HEK293 (cell line): ENCODE measurements around the gene CCM2.

Source experiments
- CTCF ChIA-PET: fragments of 350-600 bp; formaldehyde crosslinking; extraction: SDS; loops from one replicate; lab custom pipeline; 2021; ENCODE audit warnings: antibody characterized with exemption; lab: Yijun Ruan, JAX
- POLR2A ChIA-PET: fragments of 300-600 bp; formaldehyde crosslinking; extraction: SDS; loops from one replicate; lab custom pipeline; 2020; ENCODE audit warnings: antibody characterized with exemption, inconsistent platforms; lab: Yijun Ruan, JAX
- H3K27ac ChIP-seq: fragments of 200-500 bp; sonication (Bioruptor generic); 2 replicates; pipeline ENCODE4 v1.5.1; 2014; ENCODE audit warnings: low read depth, low read length, control low read depth, inconsistent platforms; ENCODE audit errors: extremely low read depth
- H3K36me3 ChIP-seq, 2 experiments: fragments of 200-500 bp in 1 of 2; sonication (Bioruptor generic) in 1 of 2; 1 replicate in 1 of 2; 2 replicates in 1 of 2; pipeline ENCODE4 v1.5.1; 2014 to 2017; ENCODE audit warnings: inconsistent platforms in 2 of 2, low read length in 2 of 2; ENCODE audit not compliant: control insufficient read depth in 2 of 2, insufficient read depth in 1 of 2
- H3K4me1 ChIP-seq: fragments of 200-500 bp; sonication (Bioruptor generic); 2 replicates; pipeline ENCODE4 v1.5.1; 2014; ENCODE audit warnings: mild to moderate bottlenecking, low read length, inconsistent platforms; ENCODE audit not compliant: control insufficient read depth, insufficient read depth
- H3K4me3 ChIP-seq: 2 replicates; pipeline ENCODE4 v1.5.1; 2011; ENCODE audit warnings: low read depth, mild to moderate bottlenecking, control low read depth, low read length, moderate library complexity
- H3K9me3 ChIP-seq: fragments of 200-500 bp; sonication (Bioruptor generic); 2 replicates; pipeline ENCODE4 v1.5.1; 2014; ENCODE audit warnings: low read depth, low read length, inconsistent platforms; ENCODE audit not compliant: control insufficient read depth, insufficient read depth
- GFI1B ChIP-seq: fragments of 450-650 bp; formaldehyde crosslinking; IDR thresholded peaks from 2 replicates; pipeline ENCODE4 v1.5.1; 2016; ENCODE audit warnings: missing biosample characterization, missing genetic modification characterization
- HOXC10 ChIP-seq: sonication (generic); formaldehyde crosslinking; IDR thresholded peaks from 2 replicates; pipeline ENCODE4 v1.8.1; 2023; ENCODE audit warnings: mild to moderate bottlenecking, missing genetic modification reagents
- RBAK ChIP-seq: fragments of 450-650 bp; formaldehyde crosslinking; IDR thresholded peaks from 2 replicates; pipeline ENCODE4 v1.5.1; 2016; ENCODE audit warnings: missing biosample characterization, missing genetic modification characterization
- REPIN1 ChIP-seq: fragments of 450-650 bp; formaldehyde crosslinking; IDR thresholded peaks from 2 replicates; pipeline ENCODE4 v1.5.1; 2017; ENCODE audit warnings: missing biosample characterization, missing genetic modification characterization, low read depth
- SCRT2 ChIP-seq: fragments of 450-650 bp; formaldehyde crosslinking; IDR thresholded peaks from 2 replicates; pipeline ENCODE4 v1.5.1; 2016; ENCODE audit warnings: missing biosample characterization, missing genetic modification characterization
- SP7 ChIP-seq: fragments of 450-650 bp; formaldehyde crosslinking; IDR thresholded peaks from 2 replicates; pipeline ENCODE4 v1.5.1; 2016; ENCODE audit warnings: missing biosample characterization, missing genetic modification characterization
- ZBTB20 ChIP-seq: fragments of 450-650 bp; formaldehyde crosslinking; IDR thresholded peaks from 2 replicates; pipeline ENCODE4 v1.5.1; 2016; ENCODE audit warnings: missing biosample characterization, missing genetic modification characterization
- ZBTB8A ChIP-seq: fragments of 450-650 bp; formaldehyde crosslinking; IDR thresholded peaks from 2 replicates; pipeline ENCODE4 v1.5.1; 2016; ENCODE audit warnings: missing biosample characterization, missing genetic modification characterization
- ZFHX2 ChIP-seq: fragments of 450-650 bp; formaldehyde crosslinking; conservative IDR thresholded peaks from 2 replicates; pipeline ENCODE4 v1.5.1; 2016; ENCODE audit warnings: missing biosample characterization, missing genetic modification characterization
- ZIC2 ChIP-seq: fragments of 450-650 bp; formaldehyde crosslinking; IDR thresholded peaks from 2 replicates; pipeline ENCODE4 v1.5.1; 2016; ENCODE audit warnings: missing biosample characterization, missing genetic modification characterization
- ZNF121 ChIP-seq: fragments of 450-650 bp; formaldehyde crosslinking; IDR thresholded peaks from 2 replicates; pipeline ENCODE4 v1.5.1; 2016; ENCODE audit warnings: missing biosample characterization, missing genetic modification characterization
- ZNF23 ChIP-seq: fragments of 450-650 bp; formaldehyde crosslinking; IDR thresholded peaks from 2 replicates; pipeline ENCODE4 v1.5.1; 2016; ENCODE audit warnings: missing biosample characterization, missing genetic modification characterization, borderline replicate concordance
- ZNF350 ChIP-seq: fragments of 450-650 bp; formaldehyde crosslinking; IDR thresholded peaks from 2 replicates; pipeline ENCODE4 v1.5.0; 2017; ENCODE audit warnings: missing biosample characterization, mild to moderate bottlenecking, missing genetic modification characterization
- ZNF366 ChIP-seq: fragments of 450-650 bp; formaldehyde crosslinking; conservative IDR thresholded peaks from 2 replicates; pipeline ENCODE4 v1.5.1; 2016; ENCODE audit warnings: missing biosample characterization, missing genetic modification characterization
- ZNF404 ChIP-seq: fragments of 450-650 bp; formaldehyde crosslinking; IDR thresholded peaks from 2 replicates; pipeline ENCODE4 v1.5.1; 2017; ENCODE audit warnings: missing biosample characterization, missing genetic modification characterization
- ZNF521 ChIP-seq: fragments of 450-650 bp; formaldehyde crosslinking; IDR thresholded peaks from 2 replicates; pipeline ENCODE4 v1.5.1; 2017; ENCODE audit warnings: missing biosample characterization, mild to moderate bottlenecking, missing genetic modification characterization
- ZNF629 ChIP-seq: fragments of 450-650 bp; formaldehyde crosslinking; IDR thresholded peaks from 2 replicates; pipeline ENCODE4 v1.5.1; 2017; ENCODE audit warnings: missing biosample characterization, missing genetic modification characterization
- ZNF747 ChIP-seq: fragments of 450-650 bp; formaldehyde crosslinking; IDR thresholded peaks from 2 replicates; pipeline ENCODE4 v1.5.1; 2016; ENCODE audit warnings: missing biosample characterization, missing genetic modification characterization
- ZNF768 ChIP-seq: fragments of 450-650 bp; formaldehyde crosslinking; IDR thresholded peaks from 2 replicates; pipeline ENCODE4 v1.5.1; 2018; ENCODE audit warnings: missing biosample characterization, mild to moderate bottlenecking, missing genetic modification characterization
- TF ChIP-seq, protein P1 (sequence below): fragments of 450-650 bp; formaldehyde crosslinking; IDR thresholded peaks from 2 replicates; pipeline ENCODE4 v1.5.1; 2016; ENCODE audit warnings: missing biosample characterization, missing genetic modification characterization, borderline replicate concordance

Gene CCM2

GRCh38 chr7:44970523-44971051 lies 29.4 kb upstream of the CCM2 start:
- Histone ChIP-seq H3K36me3 (no peaks in the 10 kb centered on the region), H3K4me1 (no peaks in the 10 kb centered on the region), H3K4me3 (no peak overlapping the region), H3K9me3 (no peaks in the 10 kb centered on the region), H3K27ac (no peak overlapping the region)
- CTCF ChIA-PET = interaction anchor here (0.7 to 6.6 kb wide), 2 partner anchors 165 to 387 kb away, joined by 3 to 159 read pairs; no protein-coding TSS in a partner anchor
- POLR2A ChIA-PET = no interaction called here
- peak; percentile 29; the same call in 1 of the 2 replicates for TF ChIP-seq SCRT2
- TF ChIP-seq ZNF350 (tag by site-specific recombination) = no peak
- no peak for TF ChIP-seq ZNF404 (tag by site-specific recombination)
- no peak for TF ChIP-seq RBAK (tag by site-specific recombination)

GRCh38 chr7:44971188-44971901 lies 28.7 kb upstream of the CCM2 start:
- Histone ChIP-seq H3K4me1 (no peaks in the 10 kb centered on the region), H3K27ac (no peak overlapping the region), H3K4me3 (no peak overlapping the region), H3K9me3 (no peaks in the 10 kb centered on the region), H3K36me3 (no peaks in the 10 kb centered on the region)
- TF ChIP-seq ZNF521 (tag by site-specific recombination) (no peak), HOXC10 (no peak), ZNF121 (tag by site-specific recombination) (no peak), ZNF747 (tag by site-specific recombination) (no peak), ZFHX2 (no peak), ZNF366 (no peak), ZBTB8A (tag by site-specific recombination) (no peak), SP7 (tag by site-specific recombination) (no peak)
- POLR2A ChIA-PET = interaction anchor here (3.7 kb wide), 1 partner anchor 12 kb away, joined by 37 read pairs; no protein-coding TSS in a partner anchor
- CTCF ChIA-PET = interaction anchor here (0.7 to 6.6 kb wide), 2 partner anchors 164 to 387 kb away, joined by 3 to 159 read pairs; no protein-coding TSS in a partner anchor

- Histone ChIP-seq H3K9me3 (no peaks in the 10 kb centered on the region), H3K27ac (no peak overlapping the region), H3K4me1 (no peaks in the 10 kb centered on the region), H3K36me3 (no peaks in the 10 kb centered on the region), H3K4me3 (no peak overlapping the region)
- ChIA-PET CTCF (interaction anchor here (0.7 to 6.6 kb wide), 3 partner anchors 8 to 164 kb away, joined by 3 to 159 read pairs (median 18); no protein-coding TSS in a partner anchor), POLR2A (interaction anchor here (0.7 to 3.7 kb wide), 3 partner anchors 11 to 164 kb away, joined by 3 to 37 read pairs (median 5); partner anchors contain the start of gene H2AZ2)
- no peak for TF ChIP-seq ZNF629 (tag by site-specific recombination)
- no peak for TF ChIP-seq GFI1B (tag by site-specific recombination)
- TF ChIP-seq SCRT2 = no peak
- TF ChIP-seq ZIC2 (tag by site-specific recombination) = peak; percentile 79
- no peak for TF ChIP-seq ZNF768
Observed at GRCh38 chr7:44971902-44972441, 28.0 kb upstream of the CCM2 start.

DNA sequence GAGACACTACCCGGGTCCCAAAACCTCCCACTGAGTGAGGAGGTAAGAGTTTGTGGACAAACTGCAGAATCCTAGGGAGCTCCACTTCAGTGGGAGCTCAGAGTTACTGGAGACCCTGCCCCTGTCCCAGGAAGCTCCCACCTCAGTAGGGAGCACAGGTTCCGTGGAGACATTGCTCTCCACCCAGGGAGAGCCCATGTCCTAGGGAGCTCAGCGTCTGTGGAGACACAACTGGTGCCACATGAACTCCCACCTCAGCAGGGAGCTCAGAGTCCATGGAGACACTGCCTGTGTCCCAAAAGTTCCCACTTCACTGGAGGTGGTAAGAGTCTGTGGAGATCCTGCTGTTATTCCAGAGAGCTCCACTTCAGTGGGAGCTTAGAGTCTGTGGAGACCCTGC lies 27.4 kb upstream of the CCM2 start:
- no peak for TF ChIP-seq ZBTB20
- no peak for TF ChIP-seq REPIN1 (tag by site-specific recombination)
- TF ChIP-seq, protein P1, sequence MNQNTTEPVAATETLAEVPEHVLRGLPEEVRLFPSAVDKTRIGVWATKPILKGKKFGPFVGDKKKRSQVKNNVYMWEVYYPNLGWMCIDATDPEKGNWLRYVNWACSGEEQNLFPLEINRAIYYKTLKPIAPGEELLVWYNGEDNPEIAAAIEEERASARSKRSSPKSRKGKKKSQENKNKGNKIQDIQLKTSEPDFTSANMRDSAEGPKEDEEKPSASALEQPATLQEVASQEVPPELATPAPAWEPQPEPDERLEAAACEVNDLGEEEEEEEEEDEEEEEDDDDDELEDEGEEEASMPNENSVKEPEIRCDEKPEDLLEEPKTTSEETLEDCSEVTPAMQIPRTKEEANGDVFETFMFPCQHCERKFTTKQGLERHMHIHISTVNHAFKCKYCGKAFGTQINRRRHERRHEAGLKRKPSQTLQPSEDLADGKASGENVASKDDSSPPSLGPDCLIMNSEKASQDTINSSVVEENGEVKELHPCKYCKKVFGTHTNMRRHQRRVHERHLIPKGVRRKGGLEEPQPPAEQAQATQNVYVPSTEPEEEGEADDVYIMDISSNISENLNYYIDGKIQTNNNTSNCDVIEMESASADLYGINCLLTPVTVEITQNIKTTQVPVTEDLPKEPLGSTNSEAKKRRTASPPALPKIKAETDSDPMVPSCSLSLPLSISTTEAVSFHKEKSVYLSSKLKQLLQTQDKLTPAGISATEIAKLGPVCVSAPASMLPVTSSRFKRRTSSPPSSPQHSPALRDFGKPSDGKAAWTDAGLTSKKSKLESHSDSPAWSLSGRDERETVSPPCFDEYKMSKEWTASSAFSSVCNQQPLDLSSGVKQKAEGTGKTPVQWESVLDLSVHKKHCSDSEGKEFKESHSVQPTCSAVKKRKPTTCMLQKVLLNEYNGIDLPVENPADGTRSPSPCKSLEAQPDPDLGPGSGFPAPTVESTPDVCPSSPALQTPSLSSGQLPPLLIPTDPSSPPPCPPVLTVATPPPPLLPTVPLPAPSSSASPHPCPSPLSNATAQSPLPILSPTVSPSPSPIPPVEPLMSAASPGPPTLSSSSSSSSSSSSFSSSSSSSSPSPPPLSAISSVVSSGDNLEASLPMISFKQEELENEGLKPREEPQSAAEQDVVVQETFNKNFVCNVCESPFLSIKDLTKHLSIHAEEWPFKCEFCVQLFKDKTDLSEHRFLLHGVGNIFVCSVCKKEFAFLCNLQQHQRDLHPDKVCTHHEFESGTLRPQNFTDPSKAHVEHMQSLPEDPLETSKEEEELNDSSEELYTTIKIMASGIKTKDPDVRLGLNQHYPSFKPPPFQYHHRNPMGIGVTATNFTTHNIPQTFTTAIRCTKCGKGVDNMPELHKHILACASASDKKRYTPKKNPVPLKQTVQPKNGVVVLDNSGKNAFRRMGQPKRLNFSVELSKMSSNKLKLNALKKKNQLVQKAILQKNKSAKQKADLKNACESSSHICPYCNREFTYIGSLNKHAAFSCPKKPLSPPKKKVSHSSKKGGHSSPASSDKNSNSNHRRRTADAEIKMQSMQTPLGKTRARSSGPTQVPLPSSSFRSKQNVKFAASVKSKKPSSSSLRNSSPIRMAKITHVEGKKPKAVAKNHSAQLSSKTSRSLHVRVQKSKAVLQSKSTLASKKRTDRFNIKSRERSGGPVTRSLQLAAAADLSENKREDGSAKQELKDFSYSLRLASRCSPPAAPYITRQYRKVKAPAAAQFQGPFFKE (tag by site-specific recombination) = no peak
- TF ChIP-seq HOXC10 = no peak
- TF ChIP-seq ZNF23 (tag by site-specific recombination) = no peak
- peak; percentile 82 for TF ChIP-seq ZIC2 (tag by site-specific recombination)
- no peaks in the 10 kb centered on the region for H3K36me3 ChIP-seq
- H3K27ac ChIP-seq = no peak overlapping the region

More for the DNA sequence above, 27.4 kb upstream of the CCM2 start:
- Histone ChIP-seq H3K4me1 (no peaks in the 10 kb centered on the region), H3K9me3 (no peaks in the 10 kb centered on the region), H3K4me3 (no peak overlapping the region)
- ChIA-PET CTCF (interaction anchor here (0.7 to 6.6 kb wide), 10 partner anchors 8 to 883 kb away, joined by 3 to 159 read pairs (median 5); partner anchors contain the start of gene TBRG4), POLR2A (interaction anchor here (0.7 to 3.7 kb wide), 5 partner anchors 10 to 366 kb away, joined by 3 to 37 read pairs (median 5); partner anchors contain the start of genes CCM2, H2AZ2 and OGDH)
